ENCODE measurements around the gene TPSAB1. TPM values are rescaled to one million over a fixed set of nuclear protein-coding genes. Genes with fewer than 3 reads are reported as not detected.

Gene TPSAB1
- total RNA-seq, 1 experiment from 2014 or later = not detected

- ChIA-PET CTCF (no interaction called here), POLR2A (ENCODE audit: unreplicated experiment) (no interaction called here)
- no peak overlapping the region for H3K27ac ChIP-seq (ENCODE audit: low read length)
- no peak for DNase-seq
- H3K9me2 ChIP-seq (replicated peaks; ENCODE audit: low read length) = no peaks in the 10 kb centered on the region
- ATAC-seq = no peak
- no peaks in the 10 kb centered on the region for H3F3A ChIP-seq (ENCODE audit: low read length, unreplicated experiment)
- no peaks in the 10 kb centered on the region for H3K36me3 ChIP-seq (ENCODE audit: low read depth, low read length)
- intact Hi-C loops (cut with micrococcal nuclease) = no loop called here
- H2AFZ ChIP-seq (ENCODE audit: low read length) = no peak overlapping the region
- no peak for TF ChIP-seq EZH2 (IDR thresholded peaks at IDR 0.05; ENCODE audit: low read length, unreplicated experiment)
- TF ChIP-seq CTCF (conservative IDR thresholded peaks at IDR 0.05; ENCODE audit: low read depth, low read length) = no peak
- no peak for TF ChIP-seq EZH2phosphoT487 (IDR thresholded peaks at IDR 0.05; ENCODE audit: borderline replicate concordance, low read length)
- H3K27me3 ChIP-seq (ENCODE audit: low read length) = no peaks in the 10 kb centered on the region
- no peak overlapping the region for H3K4me2 ChIP-seq (ENCODE audit: low read length)
- no peaks in the 10 kb centered on the region for H4K20me1 ChIP-seq (ENCODE audit: low read length)
- no peak overlapping the region for H3K9ac ChIP-seq (ENCODE audit: low read length)
- H3K9me3 ChIP-seq (ENCODE audit: low read length) = no peaks in the 10 kb centered on the region
- H3K79me2 ChIP-seq (ENCODE audit: low read length) = no peaks in the 10 kb centered on the region
- no peak overlapping the region for H3K4me3 ChIP-seq (ENCODE audit: low read length)
- H3K4me1 ChIP-seq (ENCODE audit: insufficient read depth, low read length) = no peaks in the 10 kb centered on the region
- no TSS peak for BruUV-seq (replicated peaks)
Measured at GRCh38 chr16:1221628-1222552, 18.6 kb upstream of the TPSAB1 start.

GRCh38 chr16:1222553-1223354, 17.8 kb upstream of the TPSAB1 start:
- BruUV-seq (replicated peaks) = no TSS peak
- intact Hi-C loops (cut with micrococcal nuclease) = no loop called here
- POLR2A ChIA-PET (ENCODE audit: unreplicated experiment) = no interaction called here

More at GRCh38 chr16:1222553-1223354, 17.8 kb upstream of the TPSAB1 start:
- Histone ChIP-seq H3K36me3 (ENCODE audit: low read depth, low read length) (no peaks in the 10 kb centered on the region), H4K20me1 (ENCODE audit: low read length) (no peaks in the 10 kb centered on the region), H3K27ac (ENCODE audit: low read length) (no peak overlapping the region), H3K9me3 (ENCODE audit: low read length) (no peaks in the 10 kb centered on the region), H2AFZ (ENCODE audit: low read length) (no peak overlapping the region), H3K9me2 (replicated peaks; ENCODE audit: low read length) (no peaks in the 10 kb centered on the region), H3F3A (ENCODE audit: low read length, unreplicated experiment) (no peaks in the 10 kb centered on the region), H3K4me1 (ENCODE audit: insufficient read depth, low read length) (no peaks in the 10 kb centered on the region), H3K4me2 (ENCODE audit: low read length) (no peak overlapping the region), H3K9ac (ENCODE audit: low read length) (no peak overlapping the region), H3K4me3 (ENCODE audit: low read length) (no peak overlapping the region), H3K79me2 (ENCODE audit: low read length) (no peaks in the 10 kb centered on the region), H3K27me3 (ENCODE audit: low read length) (no peaks in the 10 kb centered on the region)
- ATAC-seq (no peak), DNase-seq (no peak)
- CTCF ChIA-PET = no interaction called here
- no peak for TF ChIP-seq CTCF (conservative IDR thresholded peaks at IDR 0.05; ENCODE audit: low read depth, low read length)
- no peak for TF ChIP-seq EZH2phosphoT487 (IDR thresholded peaks at IDR 0.05; ENCODE audit: borderline replicate concordance, low read length)
- no peak for TF ChIP-seq EZH2 (IDR thresholded peaks at IDR 0.05; ENCODE audit: low read length, unreplicated experiment)

Measured in PC-3 (cell line).